SIG-M5 (cell line): ENCODE results near the gene KLC1.
"Not testable (repeated sequence)": the region's sequence is repeated elsewhere in the genome, so short reads cannot be mapped to it uniquely, and the experiment has no call there.

ENCODE experiments used
- DNase-seq: peaks from one replicate; lab custom pipeline; 2025; lab: John Stamatoyannopoulos, UW

The KLC1 gene

GRCh38 chr14:103625356-103626095, 3.5 kb upstream of the KLC1 start:
- DNase-seq = no peak

- no peak for DNase-seq
These were observed 2.7 kb upstream of the KLC1 start for GRCh38 chr14:103626146-103626850.

GRCh38 chr14:103627073-103628025, 1.7 kb upstream of the KLC1 start:
- no peak for DNase-seq

GRCh38 chr14:103628221-103628683, 759 bp upstream of the KLC1 start:
- DNase-seq = no peak

- no peak for DNase-seq
These were observed 601 bp downstream of the KLC1 start for GRCh38 chr14:103629503-103630121.

GRCh38 chr14:103630364-103631108, 1.5 kb downstream of the KLC1 start:
- no peak for DNase-seq

GRCh38 chr14:103633391-103633790, 4.4 kb downstream of the KLC1 start:
- no peak for DNase-seq

GRCh38 chr14:103634156-103634555, 5.1 kb downstream of the KLC1 start:
- no peak for DNase-seq

GRCh38 chr14:103638594-103638993, 9.6 kb downstream of the KLC1 start:
- DNase-seq = no peak

GRCh38 chr14:103641161-103641560, 12.2 kb downstream of the KLC1 start:
- no peak for DNase-seq

- no peak for DNase-seq
These were observed 17.2 kb downstream of the KLC1 start for GRCh38 chr14:103646189-103646588.

GRCh38 chr14:103649001-103649400, 20.0 kb downstream of the KLC1 start:
- DNase-seq = no peak

GRCh38 chr14:103650213-103650612, 21.2 kb downstream of the KLC1 start:
- DNase-seq = no peak

GRCh38 chr14:103651585-103651984, 22.6 kb downstream of the KLC1 start:
- no peak for DNase-seq

- DNase-seq = no peak
These were observed 23.8 kb downstream of the KLC1 start for GRCh38 chr14:103652806-103653205.

GRCh38 chr14:103653336-103653735, 24.3 kb downstream of the KLC1 start:
- DNase-seq = not testable (repeated sequence)

GRCh38 chr14:103653805-103654204, 24.8 kb downstream of the KLC1 start:
- DNase-seq = no peak

- DNase-seq = no peak
These were observed 25.6 kb downstream of the KLC1 start for GRCh38 chr14:103654619-103655018.

GRCh38 chr14:103656031-103656755, 27.2 kb downstream of the KLC1 start:
- no peak for DNase-seq

- no peak for DNase-seq
These were observed 27.7 kb downstream of the KLC1 start for GRCh38 chr14:103656756-103657133.
